GM12878 (cell line): ENCODE data around the gene TGM2. TPM values are rescaled to one million over a fixed set of nuclear protein-coding genes. Genes with fewer than 3 reads are reported as not detected.

ENCODE experiments used
- BRCA1 ChIP-seq: IDR thresholded peaks from 2 replicates; pipeline ENCODE4 v1.6.1; 2011; ENCODE audit warnings: low read depth, low read length, improper control_type of control experiment
- POLR2AphosphoS2 ChIP-seq: IDR thresholded peaks from 2 replicates; pipeline ENCODE4 v1.6.1; 2011; ENCODE audit warnings: low read depth, mild to moderate bottlenecking, low read length, improper control_type of control experiment, moderate library complexity
- RAD21 ChIP-seq: IDR thresholded peaks from 2 replicates; pipeline ENCODE4 v1.6.1; 2011; ENCODE audit warnings: mild to moderate bottlenecking, low read depth, low read length, moderate library complexity; ENCODE audit not compliant: insufficient read depth
- SMAD1 ChIP-seq: fragments of 450-650 bp; IDR thresholded peaks from 2 replicates; pipeline ENCODE4 v1.6.1; 2018; ENCODE audit warnings: mild to moderate bottlenecking, low read depth; ENCODE audit not compliant: partially characterized antibody
- polyA plus RNA-seq, 11 experiments: library from polyadenylated mRNA; depleted of rRNA in 4 of 11; unstranded in 6 of 11; stranded (reverse) in 5 of 11; fragments of >200 nt; fragmentation: Nextera tagmentation in 4 of 11; fragmentation: Illumina TruSeq in 1 of 11; extraction: Ambion mirVana in 4 of 11; extraction: Trizol in 1 of 11; gene quantifications; 1 replicate in 1 of 11; 2 replicates in 10 of 11; pipeline versions ENCODE4 v1.2.1 to v1.2.3, GENCODE V29; 2011 to 2016; ENCODE audit warnings: inconsistent platforms in 2 of 11, missing spikeins in 2 of 11, low read depth in 1 of 11
- total RNA-seq, 4 experiments: library from RNA; depleted of rRNA in 3 of 4; stranded (reverse); fragments of >200 nt in 3 of 4; fragmentation: Illumina TruSeq in 1 of 4; extraction: Trizol in 1 of 4; gene quantifications; 2 replicates each; pipeline versions ENCODE4 v1.2.1 to v1.2.3, GENCODE V29; 2013 to 2021
- TF ChIP-seq, protein P1 (sequence below): IDR thresholded peaks from 2 replicates; pipeline ENCODE4 v1.6.1; 2012; ENCODE audit warnings: mild to moderate bottlenecking, low read depth, low read length
- TF ChIP-seq, protein P2 (sequence below): IDR thresholded peaks from 2 replicates; pipeline ENCODE4 v1.6.1; 2012; ENCODE audit warnings: low read depth, low read length, improper control_type of control experiment

The TGM2 gene
- total and polyA plus RNA-seq, 10 of the 15 experiments (the other 5 are each of a cell fraction or from before 2014, with no cell fraction given) = 0.11 to 1.9 (median 0.51) TPM

GRCh38 chr20:38110525-38111178, 54.4 kb downstream of the TGM2 start (continued):
- TF ChIP-seq, protein P1, sequence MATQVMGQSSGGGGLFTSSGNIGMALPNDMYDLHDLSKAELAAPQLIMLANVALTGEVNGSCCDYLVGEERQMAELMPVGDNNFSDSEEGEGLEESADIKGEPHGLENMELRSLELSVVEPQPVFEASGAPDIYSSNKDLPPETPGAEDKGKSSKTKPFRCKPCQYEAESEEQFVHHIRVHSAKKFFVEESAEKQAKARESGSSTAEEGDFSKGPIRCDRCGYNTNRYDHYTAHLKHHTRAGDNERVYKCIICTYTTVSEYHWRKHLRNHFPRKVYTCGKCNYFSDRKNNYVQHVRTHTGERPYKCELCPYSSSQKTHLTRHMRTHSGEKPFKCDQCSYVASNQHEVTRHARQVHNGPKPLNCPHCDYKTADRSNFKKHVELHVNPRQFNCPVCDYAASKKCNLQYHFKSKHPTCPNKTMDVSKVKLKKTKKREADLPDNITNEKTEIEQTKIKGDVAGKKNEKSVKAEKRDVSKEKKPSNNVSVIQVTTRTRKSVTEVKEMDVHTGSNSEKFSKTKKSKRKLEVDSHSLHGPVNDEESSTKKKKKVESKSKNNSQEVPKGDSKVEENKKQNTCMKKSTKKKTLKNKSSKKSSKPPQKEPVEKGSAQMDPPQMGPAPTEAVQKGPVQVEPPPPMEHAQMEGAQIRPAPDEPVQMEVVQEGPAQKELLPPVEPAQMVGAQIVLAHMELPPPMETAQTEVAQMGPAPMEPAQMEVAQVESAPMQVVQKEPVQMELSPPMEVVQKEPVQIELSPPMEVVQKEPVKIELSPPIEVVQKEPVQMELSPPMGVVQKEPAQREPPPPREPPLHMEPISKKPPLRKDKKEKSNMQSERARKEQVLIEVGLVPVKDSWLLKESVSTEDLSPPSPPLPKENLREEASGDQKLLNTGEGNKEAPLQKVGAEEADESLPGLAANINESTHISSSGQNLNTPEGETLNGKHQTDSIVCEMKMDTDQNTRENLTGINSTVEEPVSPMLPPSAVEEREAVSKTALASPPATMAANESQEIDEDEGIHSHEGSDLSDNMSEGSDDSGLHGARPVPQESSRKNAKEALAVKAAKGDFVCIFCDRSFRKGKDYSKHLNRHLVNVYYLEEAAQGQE = no peak
- TF ChIP-seq SMAD1 (no peak), POLR2AphosphoS2 (no peak), BRCA1 (no peak), RAD21 (no peak)
- TF ChIP-seq, protein P2, sequence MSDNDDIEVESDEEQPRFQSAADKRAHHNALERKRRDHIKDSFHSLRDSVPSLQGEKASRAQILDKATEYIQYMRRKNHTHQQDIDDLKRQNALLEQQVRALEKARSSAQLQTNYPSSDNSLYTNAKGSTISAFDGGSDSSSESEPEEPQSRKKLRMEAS = no peak
